ENCODE data around the gene PLPP7. TPM values are rescaled to one million over a fixed set of nuclear protein-coding genes. Genes with fewer than 3 reads are reported as not detected.

Gene PLPP7
- total RNA-seq, 1 donor from 2014 or later, result 15.8 TPM

DNA sequence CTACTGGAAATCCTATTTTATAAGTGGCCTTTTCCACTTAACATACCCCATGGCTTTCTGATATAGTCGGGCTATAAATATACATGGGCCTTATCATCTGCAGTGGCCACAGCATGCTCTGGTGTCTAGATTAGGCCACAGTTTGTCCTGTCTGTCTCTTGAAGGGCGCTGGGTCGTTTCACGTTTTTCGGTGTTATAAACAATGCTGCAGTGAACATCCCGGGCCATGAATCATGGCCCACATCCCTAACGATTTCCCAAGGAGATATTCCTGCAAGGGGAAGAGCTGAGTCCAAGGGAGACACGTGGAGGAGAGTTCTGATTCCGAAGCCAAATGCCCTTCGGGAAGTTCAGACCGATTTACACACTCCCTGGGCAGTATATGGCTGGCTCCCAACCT, 8.4 kb downstream of the PLPP7 start:
- no peak overlapping the region for H3K27ac ChIP-seq
- H3K9me3 ChIP-seq, result no peaks in the 10 kb centered on the region
- TF ChIP-seq, protein P1, sequence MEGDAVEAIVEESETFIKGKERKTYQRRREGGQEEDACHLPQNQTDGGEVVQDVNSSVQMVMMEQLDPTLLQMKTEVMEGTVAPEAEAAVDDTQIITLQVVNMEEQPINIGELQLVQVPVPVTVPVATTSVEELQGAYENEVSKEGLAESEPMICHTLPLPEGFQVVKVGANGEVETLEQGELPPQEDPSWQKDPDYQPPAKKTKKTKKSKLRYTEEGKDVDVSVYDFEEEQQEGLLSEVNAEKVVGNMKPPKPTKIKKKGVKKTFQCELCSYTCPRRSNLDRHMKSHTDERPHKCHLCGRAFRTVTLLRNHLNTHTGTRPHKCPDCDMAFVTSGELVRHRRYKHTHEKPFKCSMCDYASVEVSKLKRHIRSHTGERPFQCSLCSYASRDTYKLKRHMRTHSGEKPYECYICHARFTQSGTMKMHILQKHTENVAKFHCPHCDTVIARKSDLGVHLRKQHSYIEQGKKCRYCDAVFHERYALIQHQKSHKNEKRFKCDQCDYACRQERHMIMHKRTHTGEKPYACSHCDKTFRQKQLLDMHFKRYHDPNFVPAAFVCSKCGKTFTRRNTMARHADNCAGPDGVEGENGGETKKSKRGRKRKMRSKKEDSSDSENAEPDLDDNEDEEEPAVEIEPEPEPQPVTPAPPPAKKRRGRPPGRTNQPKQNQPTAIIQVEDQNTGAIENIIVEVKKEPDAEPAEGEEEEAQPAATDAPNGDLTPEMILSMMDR (IDR thresholded peaks at IDR 0.05), result no peak
- H3K36me3 ChIP-seq, result peaks cover 0 to 9% of the 10 kb centered on the region in 2 donors
- no peaks in the 10 kb centered on the region for H3K27me3 ChIP-seq
- H3K4me3 ChIP-seq, result no peak overlapping the region
- intact Hi-C loops (cut with DNase I), result no loop called here
- DNase-seq (ENCODE audit: low spot score in 2 of 2), result no peak
- H3K4me1 ChIP-seq, result no peaks in the 10 kb centered on the region

DNA sequence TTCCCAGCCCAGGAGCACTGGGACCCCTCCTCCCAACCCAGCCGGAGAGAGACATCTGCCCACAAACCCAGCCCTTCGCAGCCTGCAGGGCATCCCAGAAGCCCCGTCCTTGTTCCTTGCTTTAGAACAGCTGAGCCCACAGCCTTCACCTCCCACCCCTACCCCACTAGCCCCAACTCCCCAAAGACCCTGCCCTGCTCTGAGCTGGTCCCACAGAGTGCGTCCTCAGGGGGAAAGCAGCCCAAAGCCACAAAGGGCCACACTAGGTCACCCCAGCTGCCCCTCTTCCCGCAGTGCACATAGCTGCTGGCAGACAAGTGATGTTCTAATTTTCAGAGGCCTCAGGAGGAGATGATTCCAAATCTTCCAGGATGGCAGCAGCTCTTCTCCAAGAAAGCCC, 8.8 kb downstream of the PLPP7 start:
- Histone ChIP-seq H3K4me1 (no peaks in the 10 kb centered on the region), H3K36me3 (peaks cover 0 to 9% of the 10 kb centered on the region in 2 donors), H3K4me3 (no peak overlapping the region), H3K9me3 (no peaks in the 10 kb centered on the region), H3K27ac (no peak overlapping the region), H3K27me3 (no peaks in the 10 kb centered on the region)
- TF ChIP-seq, protein P1 (IDR thresholded peaks at IDR 0.05), result no peak
- intact Hi-C loops (cut with DNase I), result no loop called here
- DNase-seq (ENCODE audit: low spot score in 2 of 2), result no peak

DNA sequence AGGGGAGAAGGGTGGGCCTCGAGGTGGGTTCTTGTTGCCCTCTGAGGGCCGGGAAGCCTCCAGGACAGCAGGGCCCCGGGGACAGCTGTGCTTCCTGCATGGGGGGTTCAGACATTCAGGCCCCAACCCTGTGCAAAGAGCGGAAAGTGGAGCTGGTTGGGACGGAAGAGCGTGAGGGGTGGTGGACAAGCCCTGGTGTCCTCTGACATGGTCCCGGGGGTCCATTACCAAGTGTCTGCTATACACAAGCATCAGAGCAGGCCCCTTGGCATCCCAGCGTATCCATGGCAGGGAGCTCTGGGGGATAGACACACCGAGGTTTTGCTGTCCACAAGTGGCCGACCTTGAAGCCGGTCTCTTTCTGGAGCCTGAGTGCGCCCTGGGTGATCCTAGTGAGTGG, 9.3 kb downstream of the PLPP7 start:
- Histone ChIP-seq H3K27ac (no peak overlapping the region), H3K36me3 (peaks cover 0 to 9% of the 10 kb centered on the region in 2 donors), H3K4me1 (no peaks in the 10 kb centered on the region), H3K9me3 (no peaks in the 10 kb centered on the region), H3K27me3 (no peaks in the 10 kb centered on the region), H3K4me3 (no peak overlapping the region)
- intact Hi-C loops (cut with DNase I), result no loop called here
- TF ChIP-seq, protein P1 (IDR thresholded peaks at IDR 0.05), result no peak
- DNase-seq (ENCODE audit: low spot score in 2 of 2), result no peak

DNA sequence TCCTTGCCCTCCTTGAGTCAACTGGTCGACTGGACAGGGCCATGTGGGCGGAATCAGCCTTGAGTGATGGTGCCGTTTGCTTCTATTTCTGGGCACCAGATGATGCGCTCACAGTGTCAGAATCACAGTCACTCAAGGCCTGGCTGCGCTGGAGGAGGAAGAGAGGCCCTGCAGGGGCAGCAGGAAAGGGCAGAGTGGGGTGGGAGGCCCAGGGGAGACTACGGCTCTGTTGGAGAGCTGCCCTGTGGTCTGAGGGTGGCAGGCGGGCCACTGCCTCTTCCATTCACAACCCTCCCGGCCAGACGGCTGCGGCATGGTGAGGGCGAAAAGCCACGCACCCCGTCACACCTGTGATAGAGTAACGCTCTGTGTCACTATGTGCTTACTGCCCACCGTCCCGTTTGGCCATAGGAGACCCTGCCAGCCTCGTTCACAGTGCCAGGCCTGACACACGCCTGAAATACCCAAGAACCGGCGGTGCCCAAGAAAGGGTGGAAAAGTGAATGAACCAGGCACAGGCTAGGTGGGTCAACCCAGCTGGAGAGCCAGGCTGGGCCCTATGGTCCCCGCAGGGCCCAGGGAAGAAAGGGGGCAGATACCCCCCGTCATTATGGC, 9.9 kb downstream of the PLPP7 start:
- Histone ChIP-seq H3K4me1 (no peaks in the 10 kb centered on the region), H3K27me3 (no peaks in the 10 kb centered on the region), H3K36me3 (peaks cover 0 to 5% of the 10 kb centered on the region in 2 donors), H3K27ac (no peak overlapping the region), H3K4me3 (no peak overlapping the region), H3K9me3 (no peaks in the 10 kb centered on the region)
- TF ChIP-seq, protein P1 (IDR thresholded peaks at IDR 0.05), result no peak
- intact Hi-C loops (cut with DNase I), result no loop called here
- no peak for DNase-seq (ENCODE audit: low spot score in 2 of 2)

DNA sequence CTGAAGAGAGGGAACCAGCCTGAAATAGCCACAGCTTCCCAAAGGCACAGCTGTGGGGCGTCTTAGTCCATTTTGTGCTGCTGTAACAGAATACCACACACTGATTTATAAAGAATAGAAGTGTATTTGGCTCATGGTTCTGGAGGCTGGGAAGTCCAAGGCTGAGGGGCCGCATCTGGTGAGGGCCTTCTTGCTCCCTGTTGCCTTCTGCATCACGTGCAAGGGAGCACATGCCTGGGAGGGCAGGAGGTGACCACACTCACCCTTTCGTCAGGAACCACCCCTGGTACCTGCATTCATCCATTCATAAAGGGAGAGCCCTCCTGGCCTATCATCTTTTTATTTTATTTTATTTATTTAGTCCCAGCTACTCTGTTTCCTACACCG, 10.4 kb downstream of the PLPP7 start:
- Histone ChIP-seq H3K9me3 (no peaks in the 10 kb centered on the region), H3K27ac (no peak overlapping the region), H3K27me3 (no peaks in the 10 kb centered on the region), H3K4me3 (no peak overlapping the region), H3K36me3 (peaks cover 0 to 8% of the 10 kb centered on the region in 2 donors), H3K4me1 (no peaks in the 10 kb centered on the region)
- no peak for DNase-seq (ENCODE audit: low spot score in 2 of 2)
- TF ChIP-seq, protein P1 (IDR thresholded peaks at IDR 0.05), result no peak
- intact Hi-C loops (cut with DNase I), result no loop called here

DNA sequence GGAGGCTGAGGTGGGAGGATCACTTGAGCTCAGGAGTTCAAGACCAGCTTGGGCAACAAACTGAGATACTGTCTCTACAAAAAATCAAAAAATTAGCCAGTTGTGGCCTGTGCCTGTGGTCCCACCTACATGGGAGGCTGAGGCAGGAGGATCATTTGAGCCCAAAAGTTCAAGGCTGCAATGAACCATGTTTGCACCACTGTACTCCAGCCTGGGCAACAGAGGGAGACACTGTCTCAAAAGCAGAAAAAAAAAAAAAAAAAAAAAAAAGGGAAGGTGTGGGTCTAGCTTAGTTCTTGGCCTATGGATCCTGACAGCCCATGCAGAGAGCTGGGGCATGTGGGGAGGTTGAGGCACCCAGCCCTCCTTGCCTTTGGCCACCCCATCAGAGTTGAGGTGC, 10.9 kb downstream of the PLPP7 start:
- H3K27ac ChIP-seq, result no peak overlapping the region
- H3K9me3 ChIP-seq, result no peaks in the 10 kb centered on the region
- intact Hi-C loops (cut with DNase I), result no loop called here
- H3K36me3 ChIP-seq, result peaks cover 0 to 10% of the 10 kb centered on the region in 2 donors
- no peaks in the 10 kb centered on the region for H3K4me1 ChIP-seq
- H3K27me3 ChIP-seq, result no peaks in the 10 kb centered on the region
- no peak overlapping the region for H3K4me3 ChIP-seq
- TF ChIP-seq, protein P1 (IDR thresholded peaks at IDR 0.05), result no peak
- DNase-seq (ENCODE audit: low spot score in 2 of 2), result no peak

Data from ascending aorta (tissue), 2 donors.